Measurements from ENCODE around the gene SLITRK2.

- TF ChIP-seq TAF1 (IDR thresholded peaks at IDR 0.05; ENCODE audit: borderline replicate concordance, low read depth, low read length) (no peak), POLR2AphosphoS5 (IDR thresholded peaks at IDR 0.05; ENCODE audit: low read depth, low read length) (no peak), POLR2A (IDR thresholded peaks at IDR 0.05; ENCODE audit: low read depth, low read length) (no peak)
Measured at GRCh38 chrX:145832796-145833195, 15.2 kb downstream of the SLITRK2 start.

Data from GM12892 (cell line).